Mucosa of rectum (tissue), 2 donors: ENCODE data around the gene LBR.
A peak's percentile ranks its signal among the peaks of the same experiment; 100 is the strongest.
"Not testable (repeated sequence)": the region's sequence is repeated elsewhere in the genome, so short reads cannot be mapped to it uniquely, and the experiment has no call there.

ENCODE experiments used
- H3K27ac ChIP-seq, 2 donors: one replicate each; pipeline ENCODE4 v1.7.0; 2013; ENCODE audit warnings: inconsistent platforms in 2 of 2, low read depth in 2 of 2, low read length in 2 of 2
- H3K27me3 ChIP-seq, 2 donors: one replicate each; pipeline ENCODE4 v1.7.0; 2013; ENCODE audit warnings: low read length in 2 of 2; ENCODE audit not compliant: control insufficient read depth in 2 of 2, insufficient read depth in 2 of 2
- H3K36me3 ChIP-seq, 2 donors: one replicate each; pipeline ENCODE4 v1.7.0; 2013; ENCODE audit warnings: low read length in 2 of 2; ENCODE audit not compliant: control insufficient read depth in 2 of 2, insufficient read depth in 2 of 2
- H3K4me1 ChIP-seq, 2 donors: one replicate each; pipeline ENCODE4 v1.7.0; 2013; ENCODE audit warnings: low read length in 2 of 2, mild to moderate bottlenecking in 1 of 2; ENCODE audit not compliant: control insufficient read depth in 2 of 2, insufficient read depth in 2 of 2
- H3K4me3 ChIP-seq, 2 donors: one replicate each; pipeline ENCODE4 v1.7.0; 2013; ENCODE audit warnings: low read length in 2 of 2
- H3K9ac ChIP-seq, 2 donors: one replicate each; pipeline ENCODE4 v1.7.0; 2013; ENCODE audit warnings: low read length in 2 of 2, low read depth in 1 of 2, mild to moderate bottlenecking in 1 of 2
- H3K9me3 ChIP-seq, 2 donors: one replicate each; pipeline ENCODE4 v1.7.0; 2013; ENCODE audit warnings: low read length in 2 of 2; ENCODE audit not compliant: control insufficient read depth in 2 of 2
- donor health status: healthy.
- donor health status: Normal muscosa, but diverticular disease.

Gene LBR

GRCh38 chr1:225427235-225428067 lies at the start of gene LBR:
LBR (minus strand) TSS chr1:225428038; CDS start chr1:225424075, 3,963 bp downstream.
- Histone ChIP-seq H3K9me3 (no peaks in the 10 kb centered on the region), H3K36me3 (no peaks in the 10 kb centered on the region), H3K4me1 (peaks cover 27 to 28% of the 10 kb centered on the region in 2 donors), H3K4me3 (peak within 1 kb of the TSS; percentile 86 to 95), H3K27ac (peak within 1 kb of the TSS; percentile 88 to 96), H3K9ac (peak within 1 kb of the TSS; percentile 94 to 95), H3K27me3 (no peaks in the 10 kb centered on the region)

- H3K27ac ChIP-seq = no peak overlapping the region
- no peaks in the 10 kb centered on the region for H3K36me3 ChIP-seq
- H3K9ac ChIP-seq = no peak overlapping the region
- H3K4me3 ChIP-seq = no peak overlapping the region
- H3K9me3 ChIP-seq = no peaks in the 10 kb centered on the region
- H3K4me1 ChIP-seq = peaks cover 14 to 17% of the 10 kb centered on the region in 2 donors
- H3K27me3 ChIP-seq = no peaks in the 10 kb centered on the region
Observed at GRCh38 chr1:225477296-225477911, 49.6 kb upstream of the LBR start.

GRCh38 chr1:225476538-225476988 lies 48.7 kb upstream of the LBR start:
- Histone ChIP-seq H3K27me3 (no peaks in the 10 kb centered on the region), H3K9ac (no peak overlapping the region), H3K36me3 (no peaks in the 10 kb centered on the region), H3K27ac (no peak overlapping the region), H3K4me3 (no peak overlapping the region), H3K9me3 (no peaks in the 10 kb centered on the region), H3K4me1 (peaks cover 12 to 14% of the 10 kb centered on the region in 2 donors)

GRCh38 chr1:225476100-225476511 lies 48.3 kb upstream of the LBR start:
- H3K27me3 ChIP-seq = no peaks in the 10 kb centered on the region
- H3K9ac ChIP-seq = no peak overlapping the region
- no peak overlapping the region for H3K4me3 ChIP-seq
- H3K36me3 ChIP-seq = no peaks in the 10 kb centered on the region
- H3K4me1 ChIP-seq = peaks cover 11 to 12% of the 10 kb centered on the region in 2 donors
- H3K9me3 ChIP-seq = no peaks in the 10 kb centered on the region
- no peak overlapping the region for H3K27ac ChIP-seq

- Histone ChIP-seq H3K27ac (no peak overlapping the region), H3K4me3 (peak overlapping the region; percentile 17 to 53), H3K9me3 (no peaks in the 10 kb centered on the region), H3K9ac (peak overlapping the region; percentile 27 to 48), H3K4me1 (peaks cover 9% of the 10 kb centered on the region in 2 donors), H3K27me3 (no peaks in the 10 kb centered on the region), H3K36me3 (no peaks in the 10 kb centered on the region)
Observed at GRCh38 chr1:225474986-225475820, 47.4 kb upstream of the LBR start.

GRCh38 chr1:225474439-225474985 lies 46.7 kb upstream of the LBR start:
- Histone ChIP-seq H3K36me3 (no peaks in the 10 kb centered on the region), H3K9ac (peak overlapping the region; percentile 26 to 48), H3K27ac (no peak overlapping the region), H3K4me3 (no peak overlapping the region), H3K9me3 (no peaks in the 10 kb centered on the region), H3K27me3 (no peaks in the 10 kb centered on the region), H3K4me1 (peaks cover 9% of the 10 kb centered on the region in 2 donors)

- H3K4me1 ChIP-seq, H3K4me3 ChIP-seq, H3K27ac ChIP-seq, H3K9me3 ChIP-seq, H3K36me3 ChIP-seq, H3K27me3 ChIP-seq, H3K9ac ChIP-seq: not testable (repeated sequence)
Observed at GRCh38 chr1:225473676-225474438, 46.0 kb upstream of the LBR start.

- H3K9me3 ChIP-seq, H3K27ac ChIP-seq, H3K4me3 ChIP-seq, H3K4me1 ChIP-seq, H3K27me3 ChIP-seq, H3K36me3 ChIP-seq, H3K9ac ChIP-seq: not testable (repeated sequence)
Observed at GRCh38 chr1:225473266-225473665, 45.4 kb upstream of the LBR start.

GRCh38 chr1:225471453-225472301 lies 43.8 kb upstream of the LBR start:
- Histone ChIP-seq H3K4me3 (no peak overlapping the region), H3K36me3 (no peaks in the 10 kb centered on the region), H3K27me3 (no peaks in the 10 kb centered on the region), H3K4me1 (peaks cover 9 to 19% of the 10 kb centered on the region in 2 donors), H3K9ac (no peak overlapping the region), H3K9me3 (no peaks in the 10 kb centered on the region), H3K27ac (no peak overlapping the region)
